ENCODE results near the gene ELOVL1.
"Not testable (repeated sequence)": the region's sequence is repeated elsewhere in the genome, so short reads cannot be mapped to it uniquely, and the experiment has no call there.

The ELOVL1 gene

GRCh38 chr1:43381612-43382011 lies 13.8 kb upstream of the ELOVL1 start:
- DNase-seq (ENCODE audit: low read depth in 2 of 2) = no peak

DNA sequence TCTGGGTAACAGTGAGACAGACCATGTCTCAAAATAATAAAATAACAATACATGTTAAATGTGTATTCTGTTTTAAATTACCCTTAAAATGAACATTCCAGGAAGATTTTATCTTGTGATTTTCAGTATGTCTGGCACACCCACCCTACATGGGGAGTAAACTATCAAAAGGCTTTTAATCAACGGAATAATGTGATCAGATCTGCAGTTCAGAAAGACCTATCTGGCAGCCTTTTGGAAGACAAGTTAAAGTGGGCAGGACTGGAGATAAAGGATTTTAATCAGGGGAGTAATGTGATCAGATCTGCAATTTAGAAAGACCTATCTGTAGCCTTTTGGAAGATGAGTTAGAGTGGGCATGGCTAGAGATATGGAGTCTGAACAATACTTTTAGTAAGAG lies 11.7 kb upstream of the ELOVL1 start:
- DNase-seq (ENCODE audit: low read depth in 2 of 2) = no peak

GRCh38 chr1:43377831-43378230 lies 10.0 kb upstream of the ELOVL1 start:
- DNase-seq (ENCODE audit: low read depth in 2 of 2) = no peak

GRCh38 chr1:43376723-43377235 lies 9.0 kb upstream of the ELOVL1 start:
- DNase-seq (ENCODE audit: low read depth in 2 of 2) = no peak

GRCh38 chr1:43373066-43373940 lies 5.5 kb upstream of the ELOVL1 start:
- DNase-seq (ENCODE audit: low read depth in 2 of 2) = peak in 1 of 2 experiments; percentile 24

GRCh38 chr1:43372172-43372571 lies 4.4 kb upstream of the ELOVL1 start:
- no peak for DNase-seq (ENCODE audit: low read depth in 2 of 2)

DNA sequence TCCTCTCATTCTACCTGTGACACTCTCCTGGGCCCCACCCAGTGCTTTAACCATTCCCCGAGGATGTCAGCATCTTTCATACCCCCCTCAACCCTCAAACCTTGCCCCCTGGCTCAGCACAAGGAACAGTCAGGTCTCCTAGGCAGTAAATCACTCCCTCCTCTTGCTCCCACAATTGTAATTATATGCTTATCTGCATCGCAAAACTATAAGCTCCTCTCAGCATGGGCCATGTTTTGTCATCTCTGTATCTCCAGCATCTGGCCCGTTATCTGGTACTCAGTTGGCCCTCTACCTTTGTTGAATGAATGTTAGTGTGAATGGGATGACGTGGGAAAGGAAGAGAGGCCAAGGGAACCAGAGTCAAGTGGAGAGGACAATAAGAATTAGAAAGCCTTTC lies 2.8 kb upstream of the ELOVL1 start:
- DNase-seq (ENCODE audit: low read depth in 2 of 2) = no peak

DNA sequence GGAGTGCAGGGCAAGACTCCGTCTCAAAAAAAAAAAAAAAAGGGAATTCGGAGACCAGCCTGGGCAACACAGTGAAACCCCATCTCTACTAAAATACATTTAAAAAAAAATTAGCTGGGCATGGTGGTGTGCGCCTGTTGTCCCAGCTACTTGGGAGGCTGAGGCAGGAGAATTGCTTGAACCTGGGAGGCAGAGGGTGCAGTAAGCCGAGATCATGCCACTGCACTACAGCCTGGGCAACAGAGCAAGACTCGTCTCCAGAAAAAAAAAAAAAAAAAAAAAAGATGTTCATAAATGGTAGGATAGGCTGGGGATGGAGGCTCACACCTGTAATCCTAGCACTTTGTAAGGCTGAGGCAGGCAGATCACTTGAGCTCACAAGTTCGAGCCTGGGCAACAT lies 2.0 kb upstream of the ELOVL1 start:
- not testable (repeated sequence) for DNase-seq (ENCODE audit: low read depth in 2 of 2)

DNA sequence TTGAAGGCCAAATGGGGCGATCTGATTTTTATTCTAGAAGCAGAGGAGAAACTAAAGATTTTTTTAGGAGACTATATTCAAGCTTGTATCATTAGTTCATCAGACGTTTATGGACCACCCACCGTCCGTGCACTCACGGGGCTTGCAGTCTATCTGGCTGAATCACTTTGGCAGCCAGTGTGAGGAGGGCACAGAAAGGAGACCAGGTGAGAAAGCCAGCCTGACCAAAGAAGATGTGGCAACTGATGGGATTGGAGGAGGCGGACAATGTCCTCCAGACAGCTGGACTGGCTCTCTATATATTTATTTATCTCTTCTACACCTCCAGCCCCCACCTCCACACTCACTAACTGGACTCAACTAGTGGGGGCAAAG lies 822 bp upstream of the ELOVL1 start:
- DNase-seq (ENCODE audit: low read depth in 2 of 2) = no peak

DNA sequence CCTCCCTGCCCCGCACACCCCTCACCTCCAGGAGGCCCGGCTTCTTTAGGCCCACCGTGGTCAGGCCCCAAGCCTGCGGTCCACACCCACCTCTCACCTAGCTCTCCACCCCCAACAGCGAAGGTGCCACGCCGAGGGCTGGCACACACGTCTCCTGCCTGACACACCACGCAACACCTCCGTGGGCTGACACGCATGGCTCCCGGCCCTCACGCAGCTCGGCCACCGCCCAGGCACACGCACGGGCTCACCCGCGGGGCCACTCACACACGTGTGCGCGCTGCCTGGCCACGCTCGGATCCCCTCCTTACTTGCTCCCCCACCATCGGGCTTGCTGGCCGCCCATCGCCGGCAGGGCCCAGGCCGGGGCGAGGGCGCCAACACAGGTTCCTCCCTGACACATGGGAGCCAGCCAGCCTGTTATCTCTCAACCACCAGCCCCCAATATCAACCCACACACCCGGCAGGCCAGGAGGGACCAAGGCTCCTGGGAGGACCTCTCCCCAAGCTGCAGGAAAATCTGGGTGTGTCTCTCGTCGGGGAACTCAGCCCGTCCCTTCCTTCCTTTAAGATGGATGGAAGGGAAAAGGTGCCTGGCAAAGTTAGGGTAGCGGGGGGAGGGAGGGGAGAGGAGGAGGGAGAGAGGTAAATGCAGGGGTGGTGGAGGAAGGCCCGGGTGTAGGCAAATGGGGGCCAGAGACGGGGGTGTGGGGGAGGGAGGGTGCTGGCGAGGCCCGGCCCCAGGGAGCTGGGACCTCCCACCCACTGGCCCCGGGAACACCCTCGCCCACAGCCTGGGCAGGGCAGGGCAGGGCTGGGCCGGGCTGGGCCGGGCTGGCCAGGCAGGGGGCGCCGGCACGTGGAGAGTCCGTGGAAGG lies 546 bp downstream of the ELOVL1 start:
- no peak for DNase-seq (ENCODE audit: low read depth in 2 of 2)

- no peak for DNase-seq (ENCODE audit: low read depth in 2 of 2)
These were observed 1.2 kb downstream of the ELOVL1 start for GRCh38 chr1:43366601-43367025.

DNA sequence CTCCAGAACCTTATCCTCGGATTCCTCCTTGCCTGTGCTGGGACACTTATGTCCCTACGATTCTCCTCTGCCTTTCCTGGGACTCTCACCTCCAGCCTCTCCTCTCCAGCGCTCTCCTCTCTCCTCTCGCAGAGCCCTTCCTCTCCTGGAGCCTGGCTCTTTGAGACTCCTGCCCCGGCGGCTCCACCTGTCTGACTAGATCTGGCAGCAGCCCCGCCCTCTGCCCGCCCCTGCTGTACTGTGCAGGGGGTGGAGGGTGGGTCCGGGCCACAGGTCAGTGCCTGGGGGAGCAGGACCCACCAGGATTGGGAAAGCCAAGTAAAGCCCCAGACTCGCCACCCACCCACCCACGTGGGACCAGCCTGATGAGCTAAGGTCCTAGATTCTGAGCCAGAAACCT lies 1.6 kb downstream of the ELOVL1 start:
- no peak for DNase-seq (ENCODE audit: low read depth in 2 of 2)

- no peak for DNase-seq (ENCODE audit: low read depth in 2 of 2)
These were observed 2.1 kb downstream of the ELOVL1 start for GRCh38 chr1:43365678-43366077.

DNA sequence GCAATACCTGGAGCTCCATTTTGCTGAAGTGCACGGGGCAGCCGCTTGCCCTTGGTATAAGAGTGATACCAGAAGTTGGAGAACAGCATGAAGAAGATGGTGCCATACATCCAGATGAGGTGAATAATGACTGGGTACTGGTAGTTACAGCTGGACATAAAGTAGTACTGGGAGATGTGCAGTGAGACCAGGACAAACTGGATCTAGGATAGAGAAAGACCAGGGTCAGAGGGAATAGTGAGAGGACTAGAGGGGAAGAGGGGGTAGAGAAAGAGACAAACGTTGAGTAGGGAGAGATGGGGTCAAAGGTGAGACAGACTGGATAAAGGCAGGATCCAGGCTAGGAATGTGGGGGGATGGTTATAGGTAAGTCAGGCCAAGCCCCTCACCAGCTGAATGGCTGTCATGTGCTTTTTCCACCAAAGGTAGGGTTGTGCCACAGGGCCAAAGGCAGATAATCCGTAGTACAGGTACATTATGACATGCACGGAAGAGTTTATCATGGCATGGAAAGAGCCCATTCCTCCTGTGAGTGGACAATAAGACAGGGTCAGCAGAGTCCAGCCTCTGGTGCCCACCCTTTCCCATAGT lies 3.8 kb downstream of the ELOVL1 start:
- DNase-seq (ENCODE audit: low read depth in 2 of 2) = no peak

DNA sequence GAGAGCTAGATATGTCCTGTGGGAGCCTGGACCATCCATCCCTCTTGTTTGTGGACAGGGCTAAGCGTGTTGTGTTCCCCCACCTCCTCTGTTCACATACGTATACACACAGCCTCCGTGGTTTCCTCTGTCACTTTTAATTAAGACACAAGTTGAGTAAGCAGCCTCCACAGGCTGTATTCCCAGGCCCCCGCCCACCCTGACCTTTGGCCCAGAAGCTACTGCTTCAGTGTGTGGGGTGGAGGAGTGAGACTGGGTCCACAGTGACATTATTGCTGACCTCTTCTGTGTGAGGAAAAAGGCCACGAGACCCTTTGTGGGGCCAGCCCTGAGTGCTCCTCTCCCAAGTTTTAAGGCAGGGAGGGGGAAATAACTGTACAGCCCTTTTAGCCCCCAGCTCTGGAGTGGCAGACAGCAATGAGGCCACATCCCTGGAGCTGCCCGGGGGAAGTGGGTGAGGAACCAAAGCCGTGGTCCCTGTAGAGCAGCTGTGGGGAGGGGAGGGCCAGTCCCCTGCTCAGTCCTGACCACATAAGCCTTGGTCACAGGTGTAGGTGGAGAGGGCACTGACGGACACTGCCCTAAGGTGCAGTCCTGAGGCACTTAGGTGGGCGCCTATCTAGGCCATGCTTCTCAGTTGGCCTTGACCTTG lies 4.4 kb downstream of the ELOVL1 start:
- no peak for DNase-seq (ENCODE audit: low read depth in 2 of 2)

- DNase-seq (ENCODE audit: low read depth in 2 of 2) = no peak
These were observed 7.2 kb downstream of the ELOVL1 start for GRCh38 chr1:43360616-43361015.

DNA sequence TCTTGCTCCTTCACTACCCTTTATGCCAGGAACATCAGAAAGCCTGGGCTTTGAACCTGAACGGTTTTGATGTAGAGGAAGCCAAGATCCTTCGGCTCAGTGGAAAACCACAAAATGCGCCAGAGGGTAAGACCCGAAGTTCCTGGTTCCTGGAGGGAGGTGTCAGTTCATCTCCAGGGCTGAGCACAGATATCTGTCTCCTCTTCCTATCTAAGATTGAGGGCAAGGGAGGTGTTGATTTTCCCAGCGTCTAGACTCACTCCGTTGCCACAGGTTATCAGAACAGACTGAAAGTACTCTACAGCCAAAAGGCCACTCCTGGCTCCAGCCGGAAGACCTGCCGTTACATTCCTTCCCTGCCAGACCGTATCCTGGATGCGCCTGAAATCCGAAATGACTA lies 8.1 kb downstream of the ELOVL1 start:
- DNase-seq (ENCODE audit: low read depth in 2 of 2) = no peak

DNA sequence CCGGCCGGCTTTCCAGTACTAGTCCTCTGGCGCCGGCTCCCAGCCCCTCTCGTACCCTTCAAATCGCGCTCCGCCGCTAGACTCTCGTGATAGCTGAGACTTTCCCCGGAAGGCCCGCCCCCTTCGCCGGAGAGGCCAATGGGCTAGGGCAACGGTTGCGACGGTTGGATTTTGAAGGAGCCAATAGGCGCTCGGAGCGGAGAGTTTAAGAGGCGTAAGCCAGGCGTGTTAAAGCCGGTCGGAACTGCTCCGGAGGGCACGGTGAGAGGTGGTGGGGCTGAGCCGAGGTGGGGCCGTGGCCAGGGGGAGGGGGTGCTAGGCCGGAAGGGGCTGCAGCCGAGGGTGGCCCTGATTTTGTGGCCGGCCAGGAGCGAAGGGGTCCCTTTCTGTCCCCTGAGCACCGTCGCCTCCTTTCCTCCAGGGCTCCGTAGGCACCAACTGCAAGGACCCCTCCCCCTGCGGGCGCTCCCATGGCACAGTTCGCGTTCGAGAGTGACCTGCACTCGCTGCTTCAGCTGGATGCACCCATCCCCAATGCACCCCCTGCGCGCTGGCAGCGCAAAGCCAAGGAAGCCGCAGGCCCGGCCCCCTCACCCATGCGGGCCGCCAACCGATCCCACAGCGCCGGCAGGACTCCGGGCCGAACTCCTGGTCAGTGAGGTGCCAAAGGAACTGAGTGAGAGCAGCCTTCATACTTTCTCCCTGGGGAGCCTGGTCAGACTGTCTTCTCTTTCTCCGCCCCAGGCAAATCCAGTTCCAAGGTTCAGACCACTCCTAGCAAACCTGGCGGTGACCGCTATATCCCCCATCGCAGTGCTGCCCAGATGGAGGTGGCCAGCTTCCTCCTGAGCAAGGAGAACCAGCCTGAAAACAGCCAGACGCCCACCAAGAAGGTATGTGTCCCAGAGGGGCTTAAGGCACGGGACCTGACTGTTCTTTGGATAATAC lies 8.8 kb downstream of the ELOVL1 start, which contains the start of gene CDC20:
Gene CDC20 (plus strand): TSS at position 236 of the 948 bp plus-strand sequence. CDS start 235 bp downstream, at position 471.
- DNase-seq (ENCODE audit: low read depth in 2 of 2) = peak; percentile 80 to 88

DNA sequence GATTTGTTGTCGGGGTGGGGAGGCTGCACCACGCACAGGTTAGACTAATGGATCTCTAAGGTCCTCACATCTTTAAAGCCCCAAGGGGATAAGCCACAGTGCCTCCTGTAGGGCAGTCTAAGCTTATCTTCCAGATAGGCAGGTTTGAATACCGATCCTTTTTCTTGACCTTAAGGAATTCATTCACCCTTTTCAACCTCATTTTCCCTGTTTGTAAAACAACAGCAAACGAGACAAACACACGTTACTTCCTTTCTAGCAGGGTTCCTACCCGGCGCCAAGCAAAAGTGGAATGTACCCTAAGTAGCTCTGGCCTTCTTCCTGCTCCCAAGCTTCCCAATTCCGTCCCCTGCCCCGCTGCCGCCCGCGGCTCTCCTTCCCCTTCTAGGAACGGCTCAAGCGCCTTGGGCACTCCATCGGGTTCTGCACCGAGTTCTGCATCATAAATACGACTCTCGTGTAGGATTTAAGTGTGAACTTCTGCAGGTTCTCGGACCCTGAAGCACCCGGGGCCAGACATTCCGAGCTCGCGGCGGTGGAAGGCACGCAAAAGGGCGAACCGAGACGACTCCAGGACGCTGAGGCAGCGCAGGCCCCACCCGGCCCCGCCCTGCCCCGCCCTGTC lies 9.6 kb downstream of the ELOVL1 start:
- DNase-seq (ENCODE audit: low read depth in 2 of 2) = no peak

DNA sequence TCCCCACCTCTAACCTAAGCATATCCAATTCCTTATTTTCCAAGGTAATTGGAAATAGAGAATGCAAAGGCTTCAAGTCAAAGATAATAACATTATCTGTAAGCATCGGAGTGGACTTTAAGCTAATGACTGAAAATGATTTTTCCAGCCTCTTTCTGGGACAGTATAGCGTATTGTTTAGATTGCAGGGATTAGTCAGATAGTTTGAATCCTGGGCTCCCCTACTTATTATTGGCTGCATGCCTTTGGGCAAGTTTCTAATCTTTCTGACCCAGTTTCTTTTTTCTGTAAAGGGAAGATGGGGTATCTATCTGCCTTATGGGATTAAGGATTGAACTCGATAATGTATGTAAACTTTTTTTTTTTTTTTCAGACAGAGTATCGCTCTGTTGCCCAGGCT lies 10.6 kb downstream of the ELOVL1 start:
- no peak for DNase-seq (ENCODE audit: low read depth in 2 of 2)

Data from fibroblast of skin of left biceps (primary cell).